ENCODE results near the gene ZNF592. TPM values are rescaled to one million over a fixed set of nuclear protein-coding genes. Genes with fewer than 3 reads are reported as not detected.

ZNF592 gene
- total and polyA plus RNA-seq, 2 donors (not counting 3 experiments of a cell fraction or from before 2014, with no cell fraction given) = 12.3 to 21.1 TPM

- BruUV-seq (replicated peaks) = no TSS peak
Measured at GRCh38 chr15:84785053-84785452, 36.7 kb downstream of the ZNF592 start.

More at GRCh38 chr15:84785053-84785452, 36.7 kb downstream of the ZNF592 start:
- POLR2A ChIA-PET = interaction anchor here (0.6 kb wide), 1 partner anchor 42 kb away, joined by 3 read pairs; no protein-coding TSS in a partner anchor
- Histone ChIP-seq H3K4me3 (replicated peaks in 1 of 3; ENCODE audit: insufficient read depth in 1 of 3, low read depth in 1 of 3, low read length in 3 of 3) (no peak overlapping the region), H3K36me3 (ENCODE audit: control insufficient read depth in 2 of 2, extremely low read depth in 1 of 2, insufficient read depth in 2 of 2, low read length in 2 of 2) (peaks cover 18 to 23% of the 10 kb centered on the region in 2 experiments), H3K79me2 (ENCODE audit: control insufficient read depth, insufficient read depth, low read length) (peaks cover 44% of the 10 kb centered on the region), H3K27me3 (ENCODE audit: control insufficient read depth in 2 of 2, insufficient read depth in 2 of 2, low read length in 2 of 2) (no peaks in the 10 kb centered on the region), H3K9ac (replicated peaks; ENCODE audit: extremely low read depth, insufficient read depth, low read length) (no peak overlapping the region), H3K4me1 (ENCODE audit: control insufficient read depth, extremely low read depth, insufficient read depth, low read length) (no peaks in the 10 kb centered on the region), H3K27ac (ENCODE audit: insufficient read depth, low read depth, low read length) (no peak overlapping the region), H3K4me2 (ENCODE audit: insufficient read depth, low read length) (no peak overlapping the region), H2AFZ (ENCODE audit: low read depth, low read length) (no peak overlapping the region), H4K20me1 (replicated peaks; ENCODE audit: control insufficient read depth, extremely low read depth, insufficient read depth, low read length) (no peaks in the 10 kb centered on the region), H3K9me3 (replicated peaks; ENCODE audit: control insufficient read depth, insufficient read depth, low read length) (no peaks in the 10 kb centered on the region), H3K9me1 (replicated peaks; ENCODE audit: control insufficient read depth, extremely low read depth, insufficient read depth, low read length) (no peaks in the 10 kb centered on the region)
- DNase-seq (ENCODE audit: low read depth, low spot score) = no peak
- dilution Hi-C loops (cut with MboI; ENCODE audit: extremely low pct_ligation_motif_present, low sequenced_read_pairs) = no loop called here
- TF ChIP-seq EZH2 (IDR thresholded peaks at IDR 0.05; ENCODE audit: borderline replicate concordance, low read depth, low read length, severe bottlenecking) = no peak
- no peak for TF ChIP-seq CTCF (IDR thresholded peaks at IDR 0.05; ENCODE audit: extremely low read depth in 1 of 2, insufficient read depth in 1 of 2, low read depth in 1 of 2, low read length in 2 of 2)
- TF ChIP-seq FOS (IDR thresholded peaks at IDR 0.05; ENCODE audit: borderline replicate concordance, insufficient read depth, low read length) = no peak
- no peak for TF ChIP-seq MYC (IDR thresholded peaks at IDR 0.05; ENCODE audit: low read depth, low read length)
- TF ChIP-seq POLR2AphosphoS5 (IDR thresholded peaks at IDR 0.05; ENCODE audit: insufficient read depth, low read depth, low read length) = no peak
- TF ChIP-seq, protein P1, sequence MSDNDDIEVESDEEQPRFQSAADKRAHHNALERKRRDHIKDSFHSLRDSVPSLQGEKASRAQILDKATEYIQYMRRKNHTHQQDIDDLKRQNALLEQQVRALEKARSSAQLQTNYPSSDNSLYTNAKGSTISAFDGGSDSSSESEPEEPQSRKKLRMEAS (IDR thresholded peaks at IDR 0.05; ENCODE audit: insufficient read depth, insufficient read length) = no peak
- no peak for TF ChIP-seq JUN (IDR thresholded peaks at IDR 0.05; ENCODE audit: borderline replicate concordance, insufficient read depth, insufficient read length, low read depth)
- TF ChIP-seq POLR2A (IDR thresholded peaks at IDR 0.05; ENCODE audit: low read depth, low read length) = no peak
- TF ChIP-seq GATA2 (IDR thresholded peaks at IDR 0.05; ENCODE audit: insufficient read depth, insufficient read length, low read depth, low read length) = no peak
- intact Hi-C loops (cut with micrococcal nuclease) = no loop called here
- FAIRE-seq = no peak
- CTCF ChIA-PET = no interaction called here
